Measurements from ENCODE around the gene CTXN3. TPM values are rescaled to one million over a fixed set of nuclear protein-coding genes. Genes with fewer than 3 reads are reported as not detected.

CTXN3 gene
- total RNA-seq, 2 experiments from 2014 or later = not detected

Other genes starting within 250 kb of the CTXN3 start
- gene PRRC1, start 131.4 kb upstream of the CTXN3 start, total RNA-seq = 10 to 100 TPM; 39.4 to 50.8 TPM
- not detected for gene CCDC192, start 54.3 kb downstream of the CTXN3 start, total RNA-seq